GM18511 (cell line): Measurements from ENCODE around the gene CDC42SE2.
"Not testable (repeated sequence)": the region's sequence is repeated elsewhere in the genome, so short reads cannot be mapped to it uniquely, and the experiment has no call there.

Experiments
- ATAC-seq: cut with Tn5 transposase; IDR thresholded peaks from one replicate; pipeline ENCODE4 v1.9.1; 2021; ENCODE audit warnings: mild to moderate bottlenecking, moderate library complexity; ENCODE audit not compliant: unreplicated experiment

CDC42SE2 gene

DNA sequence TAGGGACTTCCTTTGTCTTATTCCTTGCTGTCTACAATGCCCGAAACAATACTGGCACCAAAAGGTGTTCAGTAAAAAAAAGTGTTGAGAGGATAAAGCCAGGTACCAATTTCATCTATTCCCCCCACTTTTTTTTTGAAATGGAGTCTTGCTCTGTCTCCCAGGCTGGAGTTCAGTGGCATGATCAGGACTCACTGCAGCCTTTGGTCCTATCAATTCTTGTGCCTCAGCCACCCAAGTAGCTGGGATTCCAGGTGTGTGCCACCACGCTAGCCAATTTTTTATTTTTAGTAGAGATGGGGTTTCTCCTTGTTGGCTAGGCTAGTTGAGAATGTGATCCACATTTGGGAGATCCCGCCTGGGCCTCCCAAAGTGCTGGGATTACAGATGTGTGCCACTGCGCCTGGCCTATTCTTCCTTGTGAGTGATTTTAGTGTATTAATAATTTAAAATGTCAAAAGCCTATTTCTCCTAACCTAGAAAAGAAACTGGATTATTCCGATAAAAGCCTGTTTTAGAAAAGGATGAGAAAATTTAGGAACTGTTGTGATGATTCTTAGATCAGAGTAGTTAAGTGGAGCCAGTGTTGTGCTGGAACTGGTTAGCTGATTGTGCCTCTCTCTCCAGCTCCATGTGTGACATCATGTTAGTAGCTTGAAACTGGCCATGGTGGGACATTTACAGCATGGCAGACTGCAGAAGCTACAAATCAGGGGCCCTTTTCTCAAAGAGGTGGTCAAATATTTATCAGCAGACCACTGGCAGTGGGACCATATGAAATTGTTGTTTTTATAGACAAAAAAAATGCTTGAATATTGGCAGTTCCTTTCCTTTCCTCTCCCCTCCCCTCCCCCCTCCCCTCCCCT lies 14.3 kb downstream of the CDC42SE2 start:
- no peak for ATAC-seq

DNA sequence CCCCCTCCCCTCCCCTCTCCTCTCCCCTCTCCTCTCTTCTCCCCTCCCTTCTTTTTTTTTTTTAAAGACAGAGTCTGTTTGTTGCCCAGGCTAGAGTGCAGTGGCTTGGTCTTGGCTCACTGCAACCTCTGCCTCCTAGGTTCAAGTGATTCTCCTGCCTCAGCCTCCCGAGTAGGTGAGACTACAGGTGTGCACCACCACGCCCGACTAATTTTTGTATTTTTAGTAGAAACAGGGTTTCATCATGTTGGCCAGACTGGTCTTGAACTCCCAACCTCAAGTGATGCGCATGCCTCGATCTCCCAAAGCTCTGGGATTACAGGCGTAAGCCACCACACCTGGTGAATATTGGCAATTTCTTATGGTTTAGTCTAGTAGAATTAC lies 14.9 kb downstream of the CDC42SE2 start:
- ATAC-seq, result not testable (repeated sequence)

DNA sequence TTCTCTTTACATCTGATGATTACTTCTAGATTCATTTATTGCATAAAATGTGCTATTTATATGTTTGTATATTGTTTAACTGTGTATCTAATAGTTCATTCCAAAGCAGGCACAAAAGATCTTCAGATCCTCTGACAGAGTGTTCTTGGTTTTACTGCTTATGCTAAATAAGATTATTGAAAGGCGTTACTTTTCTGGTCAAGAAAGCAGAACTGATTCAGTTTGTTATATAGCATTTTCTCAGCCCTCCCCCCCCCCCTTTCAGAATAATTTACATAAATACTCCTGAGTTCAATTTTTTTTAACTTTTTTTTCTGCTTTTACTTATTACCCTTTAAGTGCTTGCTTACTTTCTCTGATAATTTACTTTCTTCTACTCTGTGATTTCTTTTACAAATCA lies 15.4 kb downstream of the CDC42SE2 start:
- ATAC-seq, result peak; percentile 37

GRCh38 chr5:131280417-131280816 lies 16.6 kb downstream of the CDC42SE2 start:
- ATAC-seq, result no peak

DNA sequence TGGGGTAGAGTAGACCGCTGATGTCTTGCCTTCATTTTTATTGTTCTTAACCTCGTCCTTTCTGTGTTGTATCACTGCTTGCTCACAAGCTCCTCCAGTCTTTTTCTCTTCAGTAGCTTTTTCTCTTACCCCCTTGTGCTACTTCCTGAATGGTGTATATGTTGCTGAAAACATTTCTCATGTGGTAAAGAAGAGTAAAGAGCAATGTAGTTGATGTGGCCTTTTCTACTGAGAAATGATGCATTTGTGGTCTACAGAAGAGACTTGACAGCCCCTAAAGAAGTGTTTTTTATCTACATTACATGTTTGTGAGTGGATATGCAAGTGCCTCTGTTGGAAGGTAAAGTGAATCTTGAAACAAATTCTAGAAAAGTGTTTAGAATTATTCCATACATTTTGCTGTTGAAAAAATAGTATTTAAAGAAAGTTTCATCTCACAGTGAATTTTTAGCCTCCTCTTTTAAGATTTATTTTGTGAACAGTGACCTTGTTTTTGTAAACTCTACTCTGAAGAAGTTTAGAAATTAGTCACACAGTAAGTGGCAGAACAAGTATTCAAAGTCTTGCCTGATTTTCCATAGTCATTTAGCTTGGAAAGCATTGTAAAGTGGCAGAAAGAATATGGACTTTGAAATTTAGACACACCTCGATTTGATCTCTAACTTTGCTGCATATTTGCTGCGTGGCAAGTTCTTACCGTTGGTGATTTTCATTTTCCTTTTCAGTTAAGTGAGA lies 17.4 kb downstream of the CDC42SE2 start:
- ATAC-seq, result peak; percentile 46

- ATAC-seq, result no peak
Observed at GRCh38 chr5:131281868-131282234, 18.0 kb downstream of the CDC42SE2 start.

GRCh38 chr5:131282235-131282634 lies 18.4 kb downstream of the CDC42SE2 start:
- ATAC-seq, result no peak

DNA sequence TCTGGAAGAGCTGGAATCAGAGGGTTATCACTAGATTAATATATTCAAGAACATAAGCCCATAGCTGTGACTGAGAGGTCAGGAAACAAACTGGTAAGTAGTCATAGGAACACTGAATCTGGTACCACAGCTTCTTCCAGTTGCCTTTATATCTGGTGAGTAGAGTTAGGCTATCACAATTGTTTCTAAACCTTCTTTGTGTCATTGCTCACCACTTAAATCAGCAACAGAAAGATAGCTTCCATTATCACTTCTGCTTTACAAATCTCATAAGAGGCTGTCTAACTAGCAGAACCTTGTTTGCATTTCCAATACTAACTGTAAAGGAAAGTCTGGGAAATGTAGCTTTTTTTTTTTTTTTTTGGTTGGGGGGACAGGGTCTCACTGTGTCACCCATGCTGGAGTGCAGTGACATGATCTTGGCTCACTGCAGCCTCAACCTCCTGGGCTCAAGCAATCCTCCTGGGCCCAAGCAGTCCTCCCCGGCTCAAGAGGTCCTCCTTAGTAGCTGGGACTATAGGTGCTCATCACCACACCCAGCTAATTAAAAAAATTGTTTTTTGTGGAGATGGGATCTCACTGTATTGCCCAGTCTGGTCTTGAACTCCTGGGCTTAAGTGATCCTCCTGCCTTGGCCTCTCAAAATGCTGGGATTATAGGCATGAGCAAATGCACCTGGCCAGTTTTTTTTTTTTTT lies 22.0 kb downstream of the CDC42SE2 start:
- no peak for ATAC-seq

DNA sequence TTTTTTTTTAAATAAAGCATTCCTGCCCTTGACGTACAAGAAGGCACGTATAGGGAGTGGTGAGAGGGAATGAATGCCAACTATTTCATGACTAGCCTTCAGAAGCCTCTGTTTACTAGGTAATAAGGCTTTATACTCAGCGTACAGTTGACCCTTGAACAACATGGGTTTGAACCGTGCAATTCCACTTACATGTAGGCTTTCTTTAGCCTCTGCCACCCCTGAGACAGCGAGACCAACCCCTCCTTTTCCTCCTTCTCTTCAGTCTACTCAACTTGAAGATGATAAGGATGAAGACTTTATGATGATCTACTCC lies 22.5 kb downstream of the CDC42SE2 start:
- no peak for ATAC-seq

DNA sequence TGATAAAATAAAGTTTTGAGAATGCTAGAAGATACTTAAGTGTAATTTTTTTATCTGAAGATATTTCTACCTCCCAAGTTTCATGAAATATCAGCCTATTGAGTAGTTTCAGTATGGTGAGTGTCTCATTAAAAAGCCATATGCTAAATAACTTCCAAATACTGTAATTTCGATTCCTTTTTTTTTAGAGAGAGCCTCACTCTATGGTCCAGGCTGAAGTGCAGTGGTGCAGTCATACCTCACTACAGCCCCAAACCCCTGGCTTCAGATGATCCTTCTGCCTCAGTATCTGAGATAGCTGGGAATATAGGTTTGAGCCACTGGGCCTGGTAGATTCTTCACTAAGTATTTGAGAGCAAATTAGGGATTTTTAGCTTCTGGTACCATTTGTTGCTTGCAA lies 24.5 kb downstream of the CDC42SE2 start:
- ATAC-seq, result peak; percentile 37

GRCh38 chr5:131289738-131290137 lies 25.9 kb downstream of the CDC42SE2 start:
- peak; percentile 59 for ATAC-seq

DNA sequence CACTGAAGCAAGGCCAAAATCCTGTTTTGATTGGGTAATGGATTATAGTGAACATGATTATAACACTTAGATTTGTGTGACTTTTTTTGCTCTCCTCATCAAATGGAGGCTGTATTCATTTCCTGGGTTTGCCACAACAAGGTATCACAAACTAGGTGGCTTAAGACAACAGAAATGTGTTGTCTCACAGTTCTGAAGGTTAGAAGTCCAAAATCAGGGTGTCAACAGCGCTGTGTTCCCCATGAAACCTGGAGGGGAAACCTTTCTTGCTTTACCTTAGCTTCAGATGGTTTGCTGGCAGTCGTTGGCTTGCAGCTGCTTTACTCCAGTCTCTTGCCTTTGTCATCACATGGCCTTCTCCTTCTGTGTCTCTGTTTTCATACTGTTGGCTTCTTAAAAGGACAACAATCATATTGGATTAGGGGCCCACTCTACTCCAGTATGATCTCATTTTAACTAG lies 32.4 kb downstream of the CDC42SE2 start:
- no peak for ATAC-seq

- no peak for ATAC-seq
Observed at GRCh38 chr5:131297886-131298285, 34.0 kb downstream of the CDC42SE2 start.

GRCh38 chr5:131299465-131299864 lies 35.6 kb downstream of the CDC42SE2 start:
- no peak for ATAC-seq

- no peak for ATAC-seq
Observed at GRCh38 chr5:131302506-131302905, 38.7 kb downstream of the CDC42SE2 start.

- ATAC-seq, result no peak
Observed at GRCh38 chr5:131303537-131303936, 39.7 kb downstream of the CDC42SE2 start.

GRCh38 chr5:131304414-131304813 lies 40.6 kb downstream of the CDC42SE2 start:
- ATAC-seq, result no peak

- ATAC-seq, result no peak
Observed at GRCh38 chr5:131305138-131305689, 41.4 kb downstream of the CDC42SE2 start.

- no peak for ATAC-seq
Observed at GRCh38 chr5:131305906-131306305, 42.1 kb downstream of the CDC42SE2 start.

DNA sequence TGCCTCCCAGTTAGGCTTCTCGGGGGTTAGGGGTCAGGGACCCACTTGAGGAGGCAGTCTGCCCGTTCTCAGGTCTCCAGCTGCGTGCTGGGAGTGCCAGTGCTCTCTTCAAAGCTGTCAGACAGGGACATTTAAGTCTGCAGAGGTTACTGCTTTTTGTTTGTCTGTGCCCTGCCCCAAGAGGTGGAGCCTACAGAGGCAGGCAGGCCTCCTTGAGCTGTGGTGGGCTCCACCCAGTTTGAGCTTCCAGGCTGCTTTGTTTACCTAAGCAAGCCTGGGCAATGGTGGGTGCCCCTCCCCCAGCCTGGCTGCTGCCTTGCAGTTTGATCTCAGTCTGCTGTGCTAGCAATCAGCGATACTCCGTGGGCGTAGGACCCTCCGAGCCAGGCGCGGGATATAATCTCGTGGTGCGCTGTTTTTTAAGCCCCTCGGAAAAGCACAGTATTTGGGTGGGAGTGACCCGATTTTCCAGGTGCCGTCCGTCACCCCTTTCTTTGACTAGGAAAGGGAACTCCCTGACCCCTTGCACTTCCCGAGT lies 48.5 kb downstream of the CDC42SE2 start:
- not testable (repeated sequence) for ATAC-seq

- no peak for ATAC-seq
Observed at GRCh38 chr5:131316026-131316425, 52.2 kb downstream of the CDC42SE2 start.
